HG03280 (cell line): ENCODE measurements around the gene DNAH17.

Source experiments
- ATAC-seq: cut with Tn5 transposase; IDR thresholded peaks from one replicate; pipeline ENCODE4 v1.9.1; 2021; ENCODE audit warnings: mild to moderate bottlenecking, moderate library complexity; ENCODE audit not compliant: unreplicated experiment

DNAH17 gene

GRCh38 chr17:78459696-78460095 is 117.5 kb downstream of the DNAH17 start:
- no peak for ATAC-seq

- ATAC-seq = no peak
Observed at GRCh38 chr17:78458736-78459335, 118.4 kb downstream of the DNAH17 start.

- ATAC-seq = no peak
Observed at GRCh38 chr17:78458091-78458490, 119.1 kb downstream of the DNAH17 start.

- no peak for ATAC-seq
Observed at GRCh38 chr17:78454346-78454745, 122.8 kb downstream of the DNAH17 start.

- no peak for ATAC-seq
Observed at GRCh38 chr17:78451753-78452152, 125.4 kb downstream of the DNAH17 start.

GRCh38 chr17:78450696-78451345 is 126.4 kb downstream of the DNAH17 start:
- no peak for ATAC-seq

- ATAC-seq = no peak
Observed at GRCh38 chr17:78449983-78450595, 127.1 kb downstream of the DNAH17 start.

- ATAC-seq = no peak
Observed at GRCh38 chr17:78448356-78448993, 128.7 kb downstream of the DNAH17 start.

- no peak for ATAC-seq
Observed at GRCh38 chr17:78446833-78447232, 130.4 kb downstream of the DNAH17 start.

- ATAC-seq = no peak
Observed at GRCh38 chr17:78444392-78444791, 132.8 kb downstream of the DNAH17 start.

GRCh38 chr17:78442648-78443218 is 134.5 kb downstream of the DNAH17 start:
- ATAC-seq = no peak

GRCh38 chr17:78441271-78441971 is 135.8 kb downstream of the DNAH17 start:
- no peak for ATAC-seq

GRCh38 chr17:78438694-78439325 is 138.4 kb downstream of the DNAH17 start:
- no peak for ATAC-seq

- no peak for ATAC-seq
Observed at GRCh38 chr17:78438271-78438691, 138.9 kb downstream of the DNAH17 start.

- ATAC-seq = no peak
Observed at GRCh38 chr17:78437508-78438169, 139.6 kb downstream of the DNAH17 start.

GRCh38 chr17:78435330-78436005 is 141.7 kb downstream of the DNAH17 start:
- no peak for ATAC-seq

- ATAC-seq = no peak
Observed at GRCh38 chr17:78434455-78435329, 142.5 kb downstream of the DNAH17 start.

GRCh38 chr17:78433780-78434335 is 143.3 kb downstream of the DNAH17 start:
- ATAC-seq = no peak
